GM19193 (cell line): ENCODE results near the gene TMEM63C.

ENCODE experiments used
- POLR2A ChIP-seq: IDR thresholded peaks from 4 replicates; pipeline ENCODE4 v1.6.1; 2011; ENCODE audit not compliant: insufficient read depth, insufficient read length; ENCODE audit errors: extremely low read depth

TMEM63C gene

DNA sequence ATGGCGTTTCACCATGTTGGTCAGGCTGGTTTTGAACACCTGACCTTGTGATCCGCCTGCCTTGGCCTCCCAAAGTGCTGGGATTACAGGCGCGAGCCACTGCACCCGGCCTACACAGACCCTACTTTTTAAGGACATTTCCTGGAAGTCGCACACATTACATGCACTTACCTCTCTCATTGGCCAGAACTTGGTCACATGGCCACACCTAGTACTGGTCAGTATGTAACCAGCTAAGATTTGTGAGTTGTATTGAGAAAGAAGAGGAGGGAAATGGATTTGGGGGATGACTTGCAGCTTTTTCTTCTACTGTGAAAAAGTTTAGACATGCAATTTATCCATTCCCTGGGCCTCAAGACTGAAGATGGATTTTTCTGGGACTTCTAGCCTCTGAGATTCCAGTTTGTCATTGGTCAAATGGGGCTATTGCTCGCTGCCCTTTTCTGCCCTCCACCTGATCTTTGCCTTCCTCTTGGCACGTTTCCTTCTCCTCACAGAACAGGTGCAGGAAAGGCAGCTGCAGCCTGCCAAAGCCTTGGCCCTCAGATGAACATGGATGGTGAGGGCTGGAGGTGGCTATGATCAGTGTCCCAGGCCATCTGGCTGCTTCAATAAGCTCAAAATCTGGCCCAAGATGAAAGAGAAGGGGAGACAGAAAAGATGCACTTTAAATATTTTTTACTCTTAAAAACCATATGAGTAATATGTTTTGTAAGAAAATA is 32.9 kb upstream of the TMEM63C start:
- TF ChIP-seq POLR2A: no peak

DNA sequence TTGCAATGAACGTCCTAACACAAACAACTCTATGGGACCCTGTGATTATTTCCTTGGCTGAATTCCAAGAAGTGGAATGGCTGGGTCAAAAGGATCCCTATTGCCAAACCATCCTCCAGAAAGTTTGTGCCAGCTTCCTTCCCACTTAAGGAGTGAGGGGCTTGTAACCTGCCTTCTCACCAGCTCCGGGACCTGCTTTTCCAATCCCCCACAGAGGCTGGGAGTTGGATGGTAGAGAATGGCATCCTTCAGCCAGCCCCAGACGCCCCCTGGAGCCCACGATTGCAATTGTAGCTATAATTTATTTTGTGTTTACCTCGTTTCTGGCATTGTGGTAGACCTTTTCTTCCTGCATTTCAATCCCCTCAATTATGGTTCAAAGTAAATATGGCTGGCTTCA is 30.4 kb upstream of the TMEM63C start:
- no peak for TF ChIP-seq POLR2A

DNA sequence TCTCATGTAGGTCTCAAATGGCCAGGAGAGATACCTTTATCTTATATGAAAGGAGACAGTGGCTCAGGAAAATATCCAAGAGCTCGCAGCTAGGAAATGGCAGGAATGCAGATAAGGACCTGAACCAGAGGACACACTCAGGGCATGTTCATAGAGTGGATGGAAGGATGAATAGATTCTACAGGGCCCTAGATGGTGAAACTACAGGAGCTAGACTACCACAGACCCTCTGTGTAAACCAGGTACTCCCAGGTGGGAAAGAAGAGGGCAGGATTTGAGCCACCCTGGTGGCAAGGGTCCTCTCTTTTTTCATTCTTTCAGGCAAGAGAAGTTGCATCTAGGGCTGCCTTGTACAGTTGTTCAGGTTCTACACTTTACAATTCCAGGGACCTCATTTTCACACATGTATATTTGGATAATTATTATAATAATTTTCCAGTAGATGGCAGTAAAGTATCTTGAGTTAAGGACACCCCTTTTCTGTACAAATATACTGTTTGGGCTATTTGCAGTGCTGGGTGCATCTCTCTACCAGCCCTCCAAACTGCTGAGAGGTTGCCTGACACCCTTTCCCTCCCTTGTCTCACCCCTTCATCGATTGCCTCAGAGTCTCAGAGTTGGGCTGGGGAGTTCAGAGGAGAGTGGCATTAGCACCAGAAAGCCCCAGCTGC is 29.5 kb upstream of the TMEM63C start:
- no peak for TF ChIP-seq POLR2A

DNA sequence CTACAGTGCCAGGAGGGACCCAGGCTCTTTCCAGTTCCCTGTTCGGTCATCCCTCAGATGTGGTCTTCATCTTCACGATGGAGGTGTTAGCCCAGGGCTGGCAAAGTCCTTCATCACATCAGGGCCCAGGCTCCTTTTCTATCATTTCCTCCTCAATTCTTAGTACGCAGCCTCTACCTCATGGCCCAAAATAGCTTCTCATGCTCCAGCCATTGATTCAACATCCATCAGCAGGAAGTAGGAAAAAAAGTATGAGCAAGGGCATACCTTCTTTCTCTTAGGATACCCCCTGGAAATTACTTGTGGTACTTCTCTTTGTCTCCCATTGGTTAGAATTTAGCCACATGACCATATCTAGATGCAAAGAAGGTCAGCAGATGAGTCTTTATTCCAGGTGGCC is 27.8 kb upstream of the TMEM63C start:
- TF ChIP-seq POLR2A: no peak

DNA sequence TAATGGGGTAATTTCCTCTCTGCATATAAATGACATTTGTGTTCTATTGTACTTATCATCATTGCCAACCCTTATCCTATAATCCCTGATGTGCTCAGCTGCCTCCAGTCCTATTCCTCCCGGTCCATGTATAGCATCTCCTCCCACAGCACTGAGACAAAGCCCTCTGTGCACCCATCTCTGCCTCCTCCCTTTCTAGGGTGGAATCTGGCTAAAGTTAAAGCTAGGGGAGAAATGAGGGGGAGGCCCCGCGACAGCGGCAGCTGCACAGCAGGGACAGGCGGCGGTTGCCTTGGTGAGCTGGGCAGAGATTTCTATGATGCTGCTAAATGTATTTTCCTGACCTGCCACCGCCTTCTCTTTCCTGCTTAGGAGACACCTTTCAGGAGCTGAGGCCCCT is 27.2 kb upstream of the TMEM63C start:
- TF ChIP-seq POLR2A: no peak

DNA sequence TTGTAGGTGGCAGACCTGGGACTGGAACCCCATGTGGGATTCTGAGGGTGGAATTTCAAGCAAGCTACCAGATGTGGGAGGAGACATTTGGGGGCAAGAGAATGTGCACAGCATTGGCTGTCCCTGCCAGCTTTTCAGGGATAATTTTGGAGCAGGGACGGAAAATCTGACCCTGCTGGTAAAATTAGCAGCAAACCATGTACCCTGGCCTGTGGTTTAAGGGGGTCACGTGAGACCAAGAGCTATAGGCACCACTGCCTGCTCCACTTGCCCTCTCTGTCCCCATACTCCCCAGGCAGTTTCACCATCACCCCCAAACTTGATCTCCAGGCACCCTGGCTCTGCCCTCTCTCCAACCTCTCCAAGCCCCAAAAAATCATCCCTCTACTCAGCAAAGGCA is 26.5 kb upstream of the TMEM63C start:
- no peak for TF ChIP-seq POLR2A

DNA sequence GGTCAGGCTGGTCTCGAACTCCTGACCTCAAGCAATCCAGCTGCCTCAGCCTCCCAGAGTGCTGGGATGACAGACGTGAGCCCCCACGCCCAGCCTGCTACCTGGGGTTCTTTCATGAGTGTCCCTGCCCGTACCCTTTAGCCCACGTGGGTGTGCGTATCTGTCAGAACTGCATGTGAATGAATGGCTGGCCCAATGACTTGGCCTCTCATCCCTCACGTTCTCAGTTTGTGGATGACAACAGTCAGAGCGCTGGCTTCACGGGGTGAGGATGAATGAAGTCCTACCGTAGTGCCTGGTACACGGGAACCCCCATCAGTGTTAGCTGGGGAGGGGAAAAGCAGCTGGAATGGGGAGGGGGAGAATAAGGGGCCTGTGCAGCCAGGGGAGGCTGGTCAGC is 23.9 kb upstream of the TMEM63C start:
- TF ChIP-seq POLR2A: no peak

DNA sequence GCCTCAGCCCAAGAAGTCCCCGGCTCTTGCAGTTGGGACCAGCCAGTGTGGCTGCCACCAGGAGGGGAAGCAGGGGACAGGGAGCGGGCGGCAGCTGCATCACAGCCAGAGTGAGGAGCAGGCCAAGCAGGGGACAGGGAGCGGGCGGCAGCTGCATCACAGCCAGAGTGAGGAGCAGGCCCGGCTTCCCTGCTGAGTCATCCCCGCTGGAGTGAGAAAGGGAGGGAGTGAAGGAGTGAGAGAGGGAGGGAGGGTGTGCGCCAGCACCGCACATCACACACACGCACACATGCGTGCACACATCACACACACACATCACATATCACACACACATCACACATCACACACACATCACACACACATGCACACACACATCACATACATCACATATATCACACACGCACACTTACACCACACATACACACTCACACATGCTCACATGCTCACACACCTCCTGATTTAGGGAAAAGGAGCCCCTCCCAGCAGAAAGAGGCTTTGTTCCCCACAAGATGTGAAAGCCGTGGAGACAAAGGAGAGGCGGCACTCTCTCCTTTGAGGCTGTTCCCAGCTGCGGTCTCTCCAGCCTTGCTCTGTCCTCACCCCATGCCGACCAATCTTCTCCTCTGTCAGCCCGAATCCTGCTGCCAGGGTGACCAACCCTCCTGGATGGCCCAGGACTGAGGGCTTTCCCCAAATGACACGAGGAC is 23.3 kb upstream of the TMEM63C start:
- no peak for TF ChIP-seq POLR2A

DNA sequence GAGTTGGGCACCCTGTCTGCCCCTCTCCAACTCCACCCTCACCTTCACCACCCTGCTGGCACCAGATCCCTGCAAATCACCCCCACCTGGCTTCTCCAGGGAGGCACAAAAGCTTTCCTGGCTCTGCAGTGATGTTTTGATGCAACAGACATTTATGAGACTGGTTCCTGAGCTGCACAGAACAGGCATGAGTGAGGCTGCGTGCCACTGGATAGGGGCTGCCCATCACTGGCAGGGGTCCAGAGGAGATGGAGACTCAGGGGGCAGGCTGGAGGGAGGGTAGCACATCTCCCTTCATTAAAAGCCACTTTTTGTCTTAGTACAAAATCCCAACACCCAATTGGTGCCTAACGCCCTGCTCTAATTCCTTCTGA is 22.7 kb upstream of the TMEM63C start:
- no peak for TF ChIP-seq POLR2A

DNA sequence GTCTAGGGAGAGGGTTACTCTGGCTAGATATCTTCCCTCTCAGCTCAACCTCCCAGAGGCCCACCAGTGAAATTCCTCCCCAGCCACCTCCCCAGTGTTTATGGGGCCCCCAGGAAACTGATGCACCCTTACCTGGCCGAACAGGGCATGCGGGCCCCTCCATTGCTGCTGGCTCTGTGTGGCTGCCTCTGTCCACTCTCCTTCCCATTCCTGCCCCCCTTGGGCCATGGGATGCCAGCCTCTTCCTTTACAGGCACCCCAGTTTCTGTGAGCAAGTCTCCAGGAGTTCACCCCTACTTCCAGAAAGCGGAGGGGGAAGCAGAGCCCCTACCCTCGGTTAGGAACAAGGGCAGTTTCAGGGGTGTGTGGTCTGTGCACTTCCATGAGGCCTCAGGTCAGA is 20.6 kb upstream of the TMEM63C start:
- TF ChIP-seq POLR2A: no peak

DNA sequence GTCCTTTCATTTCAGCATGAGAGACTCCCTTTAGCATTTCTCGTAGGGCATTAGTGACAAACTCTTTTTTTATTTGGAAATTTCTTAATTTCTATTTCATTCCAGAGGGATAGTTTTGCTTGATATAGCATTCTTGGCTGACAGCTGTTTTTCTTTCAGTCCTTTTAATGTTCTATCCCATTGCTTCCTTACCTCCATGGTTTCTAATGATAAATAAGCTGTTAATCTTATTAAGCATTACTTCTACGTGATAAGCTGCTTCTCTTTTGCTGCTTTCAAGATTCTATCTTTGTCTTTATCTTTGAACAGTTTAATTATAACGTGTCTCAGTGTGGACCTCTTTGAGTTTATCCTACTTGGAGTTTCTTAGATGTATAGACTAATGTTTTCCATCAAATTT is 11.6 kb upstream of the TMEM63C start:
- TF ChIP-seq POLR2A: no peak

DNA sequence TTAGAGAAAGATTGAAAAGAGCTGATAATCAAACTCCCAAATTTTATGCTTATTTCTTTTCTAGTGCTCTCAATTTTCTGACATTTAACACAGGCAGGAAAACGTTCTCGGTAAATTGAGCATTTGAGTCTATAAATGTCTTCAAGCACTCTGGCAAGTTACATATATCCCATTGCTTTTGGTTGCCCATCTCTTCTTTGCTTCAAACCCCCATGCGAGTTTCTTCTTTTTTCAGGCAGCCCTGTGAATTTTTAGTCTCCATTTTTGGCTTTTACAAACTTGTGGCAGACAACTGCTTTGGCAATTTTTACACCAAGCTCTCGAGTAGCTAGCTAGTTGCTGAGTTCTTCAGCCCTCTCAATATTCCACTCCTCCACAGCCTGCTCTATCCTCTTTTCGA is 8.7 kb upstream of the TMEM63C start:
- TF ChIP-seq POLR2A: no peak

DNA sequence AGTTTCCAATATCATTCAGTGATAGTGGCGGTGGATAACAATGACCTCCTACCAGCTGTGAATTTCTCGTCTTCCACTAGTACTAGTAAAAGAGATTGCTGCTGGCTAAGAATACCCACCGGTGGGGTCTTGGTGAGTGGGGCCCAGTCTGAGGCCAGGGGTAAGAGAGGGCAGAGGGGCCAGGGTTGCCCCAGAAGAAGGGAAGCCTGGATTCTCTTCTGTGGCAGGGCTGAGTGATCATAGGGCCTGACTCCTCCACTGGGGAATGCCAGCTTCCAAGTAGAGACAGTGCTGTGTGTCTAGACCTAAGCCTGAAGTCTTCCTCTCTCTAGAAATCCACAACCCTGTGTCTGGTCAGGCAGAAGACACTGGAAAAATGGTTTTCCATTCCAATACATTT is 5.8 kb upstream of the TMEM63C start:
- TF ChIP-seq POLR2A: no peak

DNA sequence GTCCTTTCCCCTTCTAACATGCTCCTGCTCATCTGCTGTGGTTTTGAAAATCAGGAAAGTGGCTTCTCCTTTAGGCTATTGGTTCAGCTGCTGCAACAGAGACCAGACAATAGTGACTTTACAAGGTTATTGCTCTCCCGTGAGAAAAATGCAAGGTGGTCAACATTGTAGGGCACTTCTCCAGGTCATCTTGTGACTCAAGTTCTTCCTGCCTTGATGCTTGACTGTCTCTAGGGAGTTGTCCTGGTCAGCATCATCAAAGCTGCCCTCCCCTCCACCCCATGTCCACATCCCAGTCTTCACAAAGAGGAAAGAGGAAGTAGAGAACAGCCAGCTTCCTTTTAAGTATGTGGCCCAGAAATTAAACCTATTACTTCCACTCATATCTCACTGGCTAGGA is 3.9 kb upstream of the TMEM63C start:
- no peak for TF ChIP-seq POLR2A

DNA sequence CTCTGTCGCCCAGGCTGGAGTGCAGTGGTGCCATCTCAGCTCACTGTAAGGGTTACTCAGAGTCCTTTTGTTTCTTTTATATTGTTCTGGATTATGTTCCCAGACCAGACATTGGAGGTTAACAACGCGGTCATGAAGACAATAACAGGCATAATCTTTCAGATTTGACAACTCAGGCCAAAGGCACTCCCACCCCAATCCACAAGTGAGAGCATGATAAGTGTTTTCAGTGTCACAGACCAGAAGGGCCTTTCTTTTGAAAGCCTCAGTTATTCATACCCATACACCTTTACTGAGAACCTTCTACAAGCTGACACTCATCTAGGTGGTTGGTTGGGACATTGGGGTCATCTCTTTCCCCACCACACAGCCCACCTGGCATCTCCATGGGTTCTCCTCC is 2.9 kb upstream of the TMEM63C start:
- TF ChIP-seq POLR2A: no peak
